Kidney (tissue), 14 donors: ENCODE results near the gene MBD3. TPM values are rescaled to one million over a fixed set of nuclear protein-coding genes. Genes with fewer than 3 reads are reported as not detected.

ENCODE experiments used
- DNase-seq, 5 donors: peaks; one replicate each; pipeline ENCODE4 v3.0.0-alpha.2; 2013 to 2020
- FAIRE-seq: peaks from 2 replicates; lab custom pipeline; 2012; peaks lifted over from hg19 to GRCh38; lab: Jason Lieb, UNC
- H3K27ac ChIP-seq, 2 donors: one replicate each; pipeline ENCODE4 v1.7.0; 2013; ENCODE audit warnings: low read depth in 2 of 2, low read length in 2 of 2, inconsistent platforms in 1 of 2
- H3K27me3 ChIP-seq: one replicate; pipeline ENCODE4 v1.7.1; 2013; ENCODE audit warnings: low read length, inconsistent platforms; ENCODE audit not compliant: control insufficient read depth, insufficient read depth
- H3K36me3 ChIP-seq, 3 donors: one replicate each; pipeline versions ENCODE4 v1.7.0 to v1.7.1; 2013; ENCODE audit warnings: low read length in 3 of 3, control low read depth in 1 of 3, inconsistent platforms in 1 of 3; ENCODE audit not compliant: insufficient read depth in 3 of 3, control insufficient read depth in 2 of 3
- H3K4me1 ChIP-seq, 3 donors: one replicate each; pipeline versions ENCODE4 v1.7.0 to v1.7.1; 2013; ENCODE audit warnings: low read length in 3 of 3, inconsistent platforms in 1 of 3, low read depth in 1 of 3; ENCODE audit not compliant: control insufficient read depth in 2 of 3, insufficient read depth in 2 of 3
- H3K4me3 ChIP-seq, 3 donors: one replicate each; pipeline versions ENCODE4 v1.7.0 to v1.8.1; 2013; ENCODE audit warnings: low read length in 3 of 3, control low read depth in 1 of 3, inconsistent platforms in 1 of 3
- H3K9ac ChIP-seq, 3 donors: one replicate each; pipeline versions ENCODE4 v1.7.0 to v1.7.1; 2013; ENCODE audit warnings: low read length in 3 of 3, control low read depth in 1 of 3, inconsistent platforms in 1 of 3
- H3K9me3 ChIP-seq, 3 donors: one replicate each; pipeline versions ENCODE4 v1.7.0 to v1.7.1; 2013; ENCODE audit warnings: low read length in 3 of 3, control low read depth in 1 of 3, inconsistent platforms in 1 of 3; ENCODE audit not compliant: control insufficient read depth in 2 of 3, insufficient read depth in 1 of 3
- intact Hi-C: fragments of 100-400 bp; cut with DNase I; formaldehyde crosslinking; loops from one replicate; pipeline ENCODE4 v1.11.1; 2022
- polyA plus RNA-seq: library from polyadenylated mRNA; stranded (reverse); fragments of 350-450 nt; fragmentation: Illumina TruSeq; extraction: RNeasy Lipid Tissue Mini Kit (QIAGEN cat#74804); gene quantifications from one replicate; pipeline ENCODE4 v1.2.3, GENCODE V29; 2014; ENCODE audit warnings: low read depth, low replicate concordance; ENCODE audit not compliant: insufficient read depth
- total RNA-seq: library from RNA; stranded (reverse); fragmentation: NEBNext Ultra II Directional; extraction: Animal tissue kit (Norgen Biotek cat#: 25700); gene quantifications from one replicate; pipeline ENCODE4 v1.2.1, GENCODE V29; 2021
- TF ChIP-seq, protein P1 (sequence below): IDR thresholded peaks from 3 replicates; pipeline ENCODE4 v1.5.1; 2012; ENCODE audit warnings: mild to moderate bottlenecking, moderate library complexity, borderline replicate concordance; ENCODE audit not compliant: insufficient read depth; ENCODE audit errors: extremely low read depth
- donor health status: control.
- donor health status: control.
- donor health status: control.
- donor health status: control.
- donor health status: control.
- donor health status: DM: yes; HTN: yes; CAD: no.
- donor health status: Normal renal cell carcinoma (clear cell type).

The MBD3 gene
- total and polyA plus RNA-seq, 2 donors from 2014 or later, result 62.5 to 76.1 TPM

DNA sequence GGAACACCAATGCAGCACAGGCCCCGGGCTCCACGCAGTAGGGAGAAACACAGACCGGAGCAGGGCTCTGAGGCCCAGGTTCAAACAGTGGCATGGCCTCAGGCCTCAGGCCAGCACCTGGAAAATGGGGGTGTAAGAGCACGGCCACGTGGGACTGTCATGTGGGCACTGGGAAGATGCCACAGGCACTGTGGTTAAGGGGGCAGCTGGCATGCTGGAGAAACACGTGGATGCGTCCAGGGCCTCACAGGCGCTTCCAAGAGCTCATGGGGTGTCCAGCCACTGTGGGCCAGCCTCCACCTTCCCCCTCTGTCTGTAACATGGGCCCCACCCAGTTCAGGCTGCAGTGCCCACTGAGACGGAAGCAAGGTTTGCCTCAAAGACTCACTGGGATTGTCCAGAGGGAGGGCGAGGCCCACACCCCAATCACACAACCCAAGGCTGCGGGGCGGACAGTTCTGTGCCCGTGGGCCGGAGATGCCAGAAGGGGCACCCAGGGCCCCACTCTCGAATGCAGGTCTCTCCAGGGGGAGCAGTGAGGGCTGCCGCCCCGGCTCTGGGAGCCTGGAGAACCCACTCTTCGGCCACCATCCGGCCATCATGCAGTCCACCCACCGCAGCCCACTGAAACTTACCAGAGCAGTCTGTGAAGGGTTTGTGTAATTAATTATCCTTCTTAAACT is 6.3 kb upstream of the MBD3 start:
- H3K27me3 ChIP-seq, result no peaks in the 10 kb centered on the region
- DNase-seq (peak in 1 of 5 donors; percentile 68), FAIRE-seq (no peak)
- H3K27ac ChIP-seq, result no peak overlapping the region
- H3K9ac ChIP-seq, result no peak overlapping the region
- no peaks in the 10 kb centered on the region for H3K9me3 ChIP-seq
- peaks cover 0 to 7% (median 0%) of the 10 kb centered on the region in 3 donors for H3K4me1 ChIP-seq
- peaks cover 4 to 15% (median 10%) of the 10 kb centered on the region in 3 donors for H3K36me3 ChIP-seq
- H3K4me3 ChIP-seq, result no peak overlapping the region
- TF ChIP-seq, protein P1, sequence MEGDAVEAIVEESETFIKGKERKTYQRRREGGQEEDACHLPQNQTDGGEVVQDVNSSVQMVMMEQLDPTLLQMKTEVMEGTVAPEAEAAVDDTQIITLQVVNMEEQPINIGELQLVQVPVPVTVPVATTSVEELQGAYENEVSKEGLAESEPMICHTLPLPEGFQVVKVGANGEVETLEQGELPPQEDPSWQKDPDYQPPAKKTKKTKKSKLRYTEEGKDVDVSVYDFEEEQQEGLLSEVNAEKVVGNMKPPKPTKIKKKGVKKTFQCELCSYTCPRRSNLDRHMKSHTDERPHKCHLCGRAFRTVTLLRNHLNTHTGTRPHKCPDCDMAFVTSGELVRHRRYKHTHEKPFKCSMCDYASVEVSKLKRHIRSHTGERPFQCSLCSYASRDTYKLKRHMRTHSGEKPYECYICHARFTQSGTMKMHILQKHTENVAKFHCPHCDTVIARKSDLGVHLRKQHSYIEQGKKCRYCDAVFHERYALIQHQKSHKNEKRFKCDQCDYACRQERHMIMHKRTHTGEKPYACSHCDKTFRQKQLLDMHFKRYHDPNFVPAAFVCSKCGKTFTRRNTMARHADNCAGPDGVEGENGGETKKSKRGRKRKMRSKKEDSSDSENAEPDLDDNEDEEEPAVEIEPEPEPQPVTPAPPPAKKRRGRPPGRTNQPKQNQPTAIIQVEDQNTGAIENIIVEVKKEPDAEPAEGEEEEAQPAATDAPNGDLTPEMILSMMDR, result no peak
- intact Hi-C loops, result no loop called here

DNA sequence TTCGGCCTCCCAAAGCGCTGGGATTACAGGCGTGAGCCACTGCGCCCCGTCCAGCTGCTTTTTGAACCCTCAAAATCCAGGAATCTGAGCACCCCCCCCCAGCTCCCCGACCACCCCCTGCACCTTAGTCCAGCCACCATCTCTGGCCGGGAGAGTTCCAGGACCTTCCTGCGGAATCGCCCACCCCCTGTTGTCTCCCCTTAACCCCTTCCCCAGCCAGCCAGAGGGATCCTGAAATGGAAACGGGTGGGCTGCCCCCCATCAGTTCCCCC is 772 bp upstream of the MBD3 start:
- FAIRE-seq (no peak), DNase-seq (peak in 1 of 5 donors; percentile 69)
- Histone ChIP-seq H3K27me3 (no peaks in the 10 kb centered on the region), H3K4me3 (peak overlapping the region in 1 of 3 donors; percentile 76), H3K27ac (no peak overlapping the region), H3K4me1 (peaks cover 0 to 13% (median 0%) of the 10 kb centered on the region in 3 donors), H3K9ac (no peak overlapping the region), H3K36me3 (peaks cover 4 to 11% (median 10%) of the 10 kb centered on the region in 3 donors), H3K9me3 (no peaks in the 10 kb centered on the region)
- TF ChIP-seq, protein P1, result no peak
- intact Hi-C loops, result no loop called here

DNA sequence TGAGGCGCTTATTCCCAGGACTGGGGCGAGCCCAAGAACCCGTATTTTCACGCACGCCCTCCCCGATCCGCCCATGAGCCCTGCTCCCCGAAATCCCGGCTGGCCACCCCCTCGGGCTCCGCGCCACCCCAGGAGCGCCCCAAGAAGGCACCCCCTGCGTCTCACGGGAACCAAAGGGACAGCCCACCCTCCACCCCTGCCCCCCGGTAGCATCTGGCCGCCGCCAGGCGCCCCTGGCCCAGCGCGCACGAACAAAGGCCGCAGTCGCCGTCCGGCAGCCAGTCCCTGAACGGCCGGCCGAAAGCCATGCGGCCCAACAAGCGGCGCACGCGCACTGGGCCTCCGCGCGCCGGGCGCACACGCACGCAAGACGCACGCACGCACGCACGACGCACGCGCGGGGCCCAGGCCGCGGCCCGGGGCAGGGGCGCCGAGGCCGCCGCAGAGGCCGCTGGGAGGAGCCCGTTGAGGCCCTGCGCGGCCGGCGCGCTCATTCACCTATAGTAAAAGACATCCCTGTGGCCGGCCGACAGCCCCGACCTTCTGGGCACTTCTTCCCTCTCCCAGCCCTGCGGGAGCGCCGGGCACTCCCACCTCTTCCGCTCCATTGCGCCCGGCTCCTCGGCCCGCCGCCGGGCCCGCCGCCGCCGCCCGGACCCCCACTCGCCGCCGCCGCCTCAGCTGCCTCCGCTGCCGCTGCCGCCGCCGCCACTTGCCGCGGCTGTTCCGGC is 476 bp downstream of the MBD3 start:
- Histone ChIP-seq H3K4me1 (peaks cover 0 to 20% (median 8%) of the 10 kb centered on the region in 3 donors), H3K9me3 (no peaks in the 10 kb centered on the region), H3K27me3 (no peaks in the 10 kb centered on the region), H3K4me3 (peak overlapping the region; percentile 35 to 74 (median 71)), H3K36me3 (peaks cover 0 to 2% (median under 1%) of the 10 kb centered on the region in 3 donors), H3K27ac (peak overlapping the region; percentile 89 to 90), H3K9ac (peak overlapping the region; percentile 1 to 85 (median 64))
- DNase-seq (peak; percentile 85 to 96 (median 93)), FAIRE-seq (no peak)
- intact Hi-C loops, result no loop called here
- TF ChIP-seq, protein P1, result no peak
